ENCODE data around the gene MARS2. TPM values are rescaled to one million over a fixed set of nuclear protein-coding genes. Genes with fewer than 3 reads are reported as not detected.
"Not testable (repeated sequence)": the region's sequence is repeated elsewhere in the genome, so short reads cannot be mapped to it uniquely, and the experiment has no call there.

Gene MARS2
- total RNA-seq, 4 donors from 2014 or later, result 2.8 to 6.7 (median 4.2) TPM

GRCh38 chr2:197699724-197700123, 5.4 kb upstream of the MARS2 start:
- H3K27me3 ChIP-seq, H3K9me3 ChIP-seq, ATAC-seq, H3K27ac ChIP-seq, H3K4me1 ChIP-seq, H3K4me3 ChIP-seq, H3K36me3 ChIP-seq: not testable (repeated sequence)

- no peaks in the 10 kb centered on the region for H3K9me3 ChIP-seq
- H3K36me3 ChIP-seq, result no peaks in the 10 kb centered on the region
- WGBS, 2 donors (ENCODE audit: low coverage in 1 of 2), result 83% methylated on average over 1 of the region's 3 CpGs; no CpG with 5 or more reads in 1 of the 2 donors
- TF ChIP-seq POLR2A (IDR thresholded peaks at IDR 0.05) (no peak), CTCF (IDR thresholded peaks at IDR 0.05) (no peak)
- no peak overlapping the region for H3K27ac ChIP-seq
- ATAC-seq, result no peak
- H3K27me3 ChIP-seq, result no peaks in the 10 kb centered on the region
- H3K4me3 ChIP-seq, result no peak overlapping the region
- peaks cover 0 to 3% (median 0%) of the 10 kb centered on the region in 3 donors for H3K4me1 ChIP-seq
These were observed 4.2 kb upstream of the MARS2 start for GRCh38 chr2:197700960-197701359.

- Histone ChIP-seq H3K36me3 (no peaks in the 10 kb centered on the region), H3K9me3 (no peaks in the 10 kb centered on the region), H3K27ac (peak overlapping the region; percentile 37 to 88 (median 82)), H3K4me1 (peaks cover 0 to 39% (median 19%) of the 10 kb centered on the region in 3 donors), H3K27me3 (no peaks in the 10 kb centered on the region), H3K4me3 (peak overlapping the region; percentile 38 to 67)
- 0% methylated on average over 3 to 5 of the region's 5 CpGs for WGBS, 2 donors (ENCODE audit: low coverage in 1 of 2)
- peak; percentile 43 for ATAC-seq
- TF ChIP-seq POLR2A (IDR thresholded peaks at IDR 0.05) (no peak), EP300 (IDR thresholded peaks at IDR 0.05) (peak; percentile 9), POLR2AphosphoS5 (IDR thresholded peaks at IDR 0.05) (no peak), CTCF (IDR thresholded peaks at IDR 0.05) (no peak)
These were observed 592 bp upstream of the MARS2 start for GRCh38 chr2:197704434-197705120.

GRCh38 chr2:197705912-197706838, 1.0 kb downstream of the MARS2 start:
- Histone ChIP-seq H3K9me3 (no peaks in the 10 kb centered on the region), H3K27ac (peak overlapping the region in 3 of 4 donors; percentile 82 to 88 (median 83)), H3K36me3 (no peaks in the 10 kb centered on the region), H3K27me3 (no peaks in the 10 kb centered on the region), H3K4me1 (peaks cover 0 to 43% (median 19%) of the 10 kb centered on the region in 3 donors), H3K4me3 (peak overlapping the region; percentile 58 to 67)
- TF ChIP-seq POLR2AphosphoS5 (IDR thresholded peaks at IDR 0.05) (no peak), EP300 (IDR thresholded peaks at IDR 0.05) (no peak), CTCF (IDR thresholded peaks at IDR 0.05) (no peak), POLR2A (IDR thresholded peaks at IDR 0.05) (no peak)
- WGBS, 2 donors (ENCODE audit: low coverage in 1 of 2), result 7 to 35% methylated on average over 5 to 9 of the region's 38 CpGs
- ATAC-seq, result no peak

- H3K27ac ChIP-seq, result no peak overlapping the region
- TF ChIP-seq CTCF (IDR thresholded peaks at IDR 0.05) (no peak), POLR2A (IDR thresholded peaks at IDR 0.05) (no peak), POLR2AphosphoS5 (IDR thresholded peaks at IDR 0.05) (no peak), EP300 (IDR thresholded peaks at IDR 0.05) (no peak)
- WGBS, 2 donors (ENCODE audit: low coverage in 1 of 2), result 75 to 80% methylated on average over 1 to 3 of the region's 5 CpGs
- H3K27me3 ChIP-seq, result no peaks in the 10 kb centered on the region
- H3K36me3 ChIP-seq, result no peaks in the 10 kb centered on the region
- H3K4me3 ChIP-seq, result peak overlapping the region in 1 of 2 donors; percentile 67
- peaks cover 0 to 43% (median 19%) of the 10 kb centered on the region in 3 donors for H3K4me1 ChIP-seq
- no peak for ATAC-seq
- no peaks in the 10 kb centered on the region for H3K9me3 ChIP-seq
These were observed 1.7 kb downstream of the MARS2 start for GRCh38 chr2:197706839-197707207.

All from gastroesophageal sphincter (tissue), 4 donors.